ENCODE results near the gene GK. TPM values are rescaled to one million over a fixed set of nuclear protein-coding genes. Genes with fewer than 3 reads are reported as not detected.

GK gene
- polyA plus RNA-seq, result 133 TPM
- long read RNA-seq, donor 1, transcript GK-204 (19 exons, 2,063 nt), result major isoform, 14 of 20 reads
- long read RNA-seq, donor 1, partial matches to known transcripts, result 6 of 20 reads
- long read RNA-seq, donor 1, other reads (novel, unspliced or antisense), result 0 of 20 reads
- long read RNA-seq, donor 2, transcript GK-204 (19 exons, 2,063 nt), result major isoform, 31 of 98 reads
- long read RNA-seq, donor 2, transcript GK-203 (20 exons, 3,707 nt), result minor isoform, 5 of 98 reads
- long read RNA-seq, donor 2, partial matches to known transcripts, result 60 of 98 reads
- long read RNA-seq, donor 2, other reads (novel, unspliced or antisense), result 0 of 98 reads
- long read RNA-seq, donor 3, transcript GK-203 (20 exons, 3,707 nt), result minor isoform, 5 of 97 reads
- long read RNA-seq, donor 3, transcript GK-204 (19 exons, 2,063 nt), result major isoform, 33 of 97 reads
- long read RNA-seq, donor 3, partial matches to known transcripts, result 58 of 97 reads
- long read RNA-seq, donor 3, other reads (novel, unspliced or antisense), result 0 of 97 reads
- long read RNA-seq, donor 4, transcript GK-204 (19 exons, 2,063 nt), result major isoform, 6 of 25 reads
- long read RNA-seq, donor 4, partial matches to known transcripts, result 19 of 25 reads
- long read RNA-seq, donor 4, other reads (novel, unspliced or antisense), result 0 of 25 reads
- long read RNA-seq, donor 5, partial matches to known transcripts, result 0 of 4 reads
- long read RNA-seq, donor 5, other reads (novel, unspliced or antisense), result 0 of 4 reads
- long read RNA-seq, donor 6, transcript GK-204 (19 exons, 2,063 nt), result major isoform, 31 of 68 reads
- long read RNA-seq, donor 6, partial matches to known transcripts, result 36 of 68 reads
- long read RNA-seq, donor 6, other reads (novel, unspliced or antisense), result 0 of 68 reads
- long read RNA-seq, donor 7, partial matches to known transcripts, result 0 of 3 reads
- long read RNA-seq, donor 7, other reads (novel, unspliced or antisense), result 0 of 3 reads
- long read RNA-seq, donor 8, transcript GK-204 (19 exons, 2,063 nt), result major isoform, 37 of 94 reads
- long read RNA-seq, donor 8, partial matches to known transcripts, result 54 of 94 reads
- long read RNA-seq, donor 8, other reads (novel, unspliced or antisense), result 0 of 94 reads
- long read RNA-seq, donor 9, transcript GK-204 (19 exons, 2,063 nt), result major isoform, 16 of 46 reads
- long read RNA-seq, donor 9, partial matches to known transcripts, result 26 of 46 reads
- long read RNA-seq, donor 9, other reads (novel, unspliced or antisense), result 0 of 46 reads
- long read RNA-seq, donor 10, transcript GK-204 (19 exons, 2,063 nt), result major isoform, 33 of 84 reads
- long read RNA-seq, donor 10, transcript GK-203 (20 exons, 3,707 nt), result minor isoform, 11 of 84 reads
- long read RNA-seq, donor 10, partial matches to known transcripts, result 37 of 84 reads
- long read RNA-seq, donor 10, other reads (novel, unspliced or antisense), result 0 of 84 reads
- long read RNA-seq, donor 11, transcript GK-204 (19 exons, 2,063 nt), result major isoform, 20 of 40 reads
- long read RNA-seq, donor 11, transcript GK-203 (20 exons, 3,707 nt), result minor isoform, 5 of 40 reads
- long read RNA-seq, donor 11, partial matches to known transcripts, result 15 of 40 reads
- long read RNA-seq, donor 11, other reads (novel, unspliced or antisense), result 0 of 40 reads

DNA sequence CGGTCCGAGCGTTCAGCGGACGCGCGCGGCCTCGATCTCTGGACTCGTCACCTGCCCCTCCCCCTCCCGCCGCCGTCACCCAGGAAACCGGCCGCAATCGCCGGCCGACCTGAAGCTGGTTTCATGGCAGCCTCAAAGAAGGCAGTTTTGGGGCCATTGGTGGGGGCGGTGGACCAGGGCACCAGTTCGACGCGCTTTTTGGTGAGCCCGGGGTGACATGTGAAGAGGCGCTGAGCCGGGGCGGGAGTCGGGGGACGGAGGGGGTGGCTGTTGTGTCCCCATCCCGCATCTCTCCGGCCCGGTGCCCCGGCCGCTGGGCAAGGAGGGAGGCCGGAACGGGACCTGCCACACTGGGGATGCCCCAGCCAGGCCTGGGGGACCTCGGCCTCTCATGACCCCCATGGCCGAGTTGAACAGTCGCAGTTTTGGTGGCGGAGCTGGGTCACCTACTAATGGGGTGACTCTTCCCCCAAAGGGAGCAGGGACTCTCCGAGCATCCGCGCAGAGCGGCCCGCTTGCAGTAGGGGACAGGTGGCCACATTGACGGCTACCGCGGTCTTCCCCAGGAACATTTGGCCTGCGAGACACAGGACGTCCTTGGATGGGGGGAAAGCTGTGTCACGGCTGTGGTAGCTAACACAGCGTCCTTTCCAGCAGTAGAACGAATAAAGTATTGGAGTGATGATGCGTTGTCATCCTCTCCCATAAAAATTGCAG lies at the start of gene GK:
Gene GK, plus strand, starts transcription at position 9 of the 717 bp plus-strand sequence. Its CDS starts 115 bp downstream, at position 124.
- no CpG with 5 or more reads among the region's 53 CpGs for WGBS (ENCODE audit: insufficient coverage, low lambda C conversion rate)
- DNase-seq, result peak in 1 of 2 donors; percentile 39
- H3K27ac ChIP-seq (ENCODE audit: low read length), result peak within 1 kb of the TSS; percentile 99

DNA sequence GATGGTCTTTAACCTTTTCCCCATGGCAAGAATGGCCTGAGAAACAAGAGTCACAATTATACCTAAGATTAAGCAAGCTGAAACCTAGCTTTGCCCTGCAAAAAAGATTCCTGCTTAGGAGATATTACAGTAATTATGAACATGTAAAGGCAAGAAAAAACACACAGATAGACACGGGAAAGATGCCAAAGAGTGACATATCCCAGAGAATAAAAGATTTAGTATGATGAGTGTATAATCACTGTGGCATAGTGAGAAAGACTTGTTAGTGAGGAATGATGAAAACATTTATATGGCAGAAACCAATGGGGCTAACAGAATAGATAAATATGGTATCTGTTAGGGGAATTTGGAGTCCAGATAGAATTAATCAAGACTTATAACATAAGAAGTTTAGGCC lies 46.1 kb upstream of the GK start:
- no peaks in the 10 kb centered on the region for H3K4me1 ChIP-seq (ENCODE audit: control insufficient read depth, insufficient read depth, low read length)
- H3K27ac ChIP-seq (ENCODE audit: low read length), result no peak overlapping the region
- no peak for DNase-seq
- H3K27me3 ChIP-seq (ENCODE audit: control insufficient read depth, insufficient read depth, low read length), result no peaks in the 10 kb centered on the region
- WGBS (ENCODE audit: insufficient coverage, low lambda C conversion rate), result 100% methylated on average over 1 of the region's 1 CpG
- H3K9me3 ChIP-seq (ENCODE audit: control insufficient read depth, low read depth, low read length), result no peaks in the 10 kb centered on the region
- no peaks in the 10 kb centered on the region for H3K36me3 ChIP-seq (ENCODE audit: control insufficient read depth, insufficient read depth, low read length)
- no peak overlapping the region for H3K4me3 ChIP-seq (ENCODE audit: low read length)

More for the DNA sequence above, at the start of gene GK:
- Histone ChIP-seq H3K36me3 (ENCODE audit: control insufficient read depth, insufficient read depth, low read length) (no peaks in the 10 kb centered on the region), H3K4me3 (ENCODE audit: low read length) (peak within 1 kb of the TSS; percentile 84), H3K9me3 (ENCODE audit: control insufficient read depth, low read depth, low read length) (no peaks in the 10 kb centered on the region), H3K27me3 (ENCODE audit: control insufficient read depth, insufficient read depth, low read length) (no peaks in the 10 kb centered on the region), H3K4me1 (ENCODE audit: control insufficient read depth, insufficient read depth, low read length) (peaks cover 21% of the 10 kb centered on the region)

DNA sequence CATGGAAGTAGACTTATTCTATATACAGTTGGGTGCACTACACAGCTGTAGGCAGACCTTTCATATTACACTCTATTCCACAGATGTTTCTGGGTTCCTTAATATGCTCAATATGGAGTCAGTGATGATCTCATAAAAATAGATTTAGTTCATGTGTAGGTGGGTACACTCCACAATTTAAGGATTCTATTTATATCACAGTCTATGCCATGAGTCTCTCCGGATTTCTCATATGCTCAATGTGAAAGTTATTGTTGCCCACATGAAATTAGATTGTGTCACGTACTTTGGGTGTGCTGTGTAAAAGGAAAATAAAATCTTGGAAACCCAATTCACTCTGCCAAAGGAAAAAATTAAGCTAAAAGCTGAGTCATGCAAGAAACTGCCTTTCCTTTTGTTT lies 43.2 kb upstream of the GK start:
- no peak overlapping the region for H3K27ac ChIP-seq (ENCODE audit: low read length)
- no CpG with 5 or more reads among the region's 2 CpGs for WGBS (ENCODE audit: insufficient coverage, low lambda C conversion rate)
- no peaks in the 10 kb centered on the region for H3K27me3 ChIP-seq (ENCODE audit: control insufficient read depth, insufficient read depth, low read length)
- peaks cover 2% of the 10 kb centered on the region for H3K4me1 ChIP-seq (ENCODE audit: control insufficient read depth, insufficient read depth, low read length)
- H3K9me3 ChIP-seq (ENCODE audit: control insufficient read depth, low read depth, low read length), result no peaks in the 10 kb centered on the region
- H3K4me3 ChIP-seq (ENCODE audit: low read length), result no peak overlapping the region
- H3K36me3 ChIP-seq (ENCODE audit: control insufficient read depth, insufficient read depth, low read length), result no peaks in the 10 kb centered on the region
- no peak for DNase-seq

DNA sequence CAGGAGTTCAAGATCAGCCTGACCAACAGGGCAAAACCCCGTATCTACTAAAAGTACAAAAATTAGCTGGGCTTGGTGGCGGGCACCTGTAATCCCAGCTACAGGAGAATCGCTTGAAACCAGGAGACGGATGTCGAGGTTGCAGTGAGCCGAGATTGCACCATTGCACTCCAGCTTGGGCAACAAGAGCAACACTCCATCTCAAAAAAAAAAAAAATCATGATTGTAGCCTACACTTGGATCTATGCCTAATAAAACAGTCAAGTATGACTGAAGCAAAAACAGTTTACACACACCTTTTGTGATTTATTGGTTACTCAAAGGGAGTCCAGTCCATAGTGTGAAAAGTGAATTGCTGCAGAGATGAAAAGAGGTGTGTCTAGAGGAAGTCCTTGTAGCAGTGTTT lies 41.0 kb upstream of the GK start:
- Histone ChIP-seq H3K27ac (ENCODE audit: low read length) (no peak overlapping the region), H3K27me3 (ENCODE audit: control insufficient read depth, insufficient read depth, low read length) (no peaks in the 10 kb centered on the region), H3K4me3 (ENCODE audit: low read length) (no peak overlapping the region), H3K9me3 (ENCODE audit: control insufficient read depth, low read depth, low read length) (no peaks in the 10 kb centered on the region), H3K36me3 (ENCODE audit: control insufficient read depth, insufficient read depth, low read length) (no peaks in the 10 kb centered on the region), H3K4me1 (ENCODE audit: control insufficient read depth, insufficient read depth, low read length) (peaks cover 2% of the 10 kb centered on the region)
- DNase-seq, result peak; percentile 52 to 73
- no CpG with 5 or more reads among the region's 6 CpGs for WGBS (ENCODE audit: insufficient coverage, low lambda C conversion rate)

DNA sequence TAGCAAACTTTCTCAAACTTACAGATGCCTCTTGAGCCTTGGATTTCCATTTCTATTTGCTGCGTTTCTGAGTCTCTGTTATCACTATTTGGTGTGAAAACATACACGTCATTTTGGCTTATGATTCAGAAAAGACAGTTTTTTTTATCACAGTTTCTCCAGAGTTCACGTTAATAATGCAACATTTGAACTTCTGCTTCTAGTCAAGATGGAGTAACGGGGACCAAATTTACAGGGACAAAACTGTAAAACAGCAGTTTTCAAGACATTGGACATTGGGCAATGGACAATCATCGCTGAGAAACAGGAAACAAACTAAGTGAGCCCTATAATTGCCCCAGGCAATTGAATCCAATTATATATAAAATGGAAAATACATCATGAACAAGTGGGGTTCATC lies 39.5 kb upstream of the GK start:
- no CpG with 5 or more reads among the region's 5 CpGs for WGBS (ENCODE audit: insufficient coverage, low lambda C conversion rate)
- no peak overlapping the region for H3K27ac ChIP-seq (ENCODE audit: low read length)
- H3K9me3 ChIP-seq (ENCODE audit: control insufficient read depth, low read depth, low read length), result no peaks in the 10 kb centered on the region

DNA sequence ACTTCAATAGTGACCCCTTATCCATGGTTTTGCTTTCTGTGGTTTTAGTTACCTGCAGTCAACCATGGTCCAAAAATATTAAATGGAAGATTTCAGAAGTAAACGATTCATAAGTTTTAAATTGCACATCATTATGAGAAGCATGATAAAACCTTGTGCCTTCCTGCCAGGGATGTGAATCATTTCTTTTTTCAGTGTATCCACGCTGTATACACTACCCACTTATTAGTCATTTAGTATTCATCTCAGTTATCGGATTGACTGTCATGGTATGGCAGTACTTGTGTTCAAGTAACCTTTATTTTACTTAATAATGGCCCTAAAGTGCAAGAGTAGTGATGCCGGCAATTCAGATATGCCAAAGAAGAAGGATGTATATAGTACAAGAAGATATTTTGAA lies 38.0 kb upstream of the GK start:
- Histone ChIP-seq H3K4me3 (ENCODE audit: low read length) (no peak overlapping the region), H3K9me3 (ENCODE audit: control insufficient read depth, low read depth, low read length) (no peaks in the 10 kb centered on the region), H3K27me3 (ENCODE audit: control insufficient read depth, insufficient read depth, low read length) (no peaks in the 10 kb centered on the region), H3K27ac (ENCODE audit: low read length) (no peak overlapping the region), H3K36me3 (ENCODE audit: control insufficient read depth, insufficient read depth, low read length) (no peaks in the 10 kb centered on the region), H3K4me1 (ENCODE audit: control insufficient read depth, insufficient read depth, low read length) (peaks cover 2% of the 10 kb centered on the region)
- DNase-seq, result no peak
- WGBS (ENCODE audit: insufficient coverage, low lambda C conversion rate), result 100% methylated on average over 2 of the region's 4 CpGs

More for the DNA sequence above, 39.5 kb upstream of the GK start:
- Histone ChIP-seq H3K4me1 (ENCODE audit: control insufficient read depth, insufficient read depth, low read length) (peaks cover 2% of the 10 kb centered on the region), H3K27me3 (ENCODE audit: control insufficient read depth, insufficient read depth, low read length) (no peaks in the 10 kb centered on the region), H3K36me3 (ENCODE audit: control insufficient read depth, insufficient read depth, low read length) (no peaks in the 10 kb centered on the region), H3K4me3 (ENCODE audit: low read length) (no peak overlapping the region)
- no peak for DNase-seq

DNA sequence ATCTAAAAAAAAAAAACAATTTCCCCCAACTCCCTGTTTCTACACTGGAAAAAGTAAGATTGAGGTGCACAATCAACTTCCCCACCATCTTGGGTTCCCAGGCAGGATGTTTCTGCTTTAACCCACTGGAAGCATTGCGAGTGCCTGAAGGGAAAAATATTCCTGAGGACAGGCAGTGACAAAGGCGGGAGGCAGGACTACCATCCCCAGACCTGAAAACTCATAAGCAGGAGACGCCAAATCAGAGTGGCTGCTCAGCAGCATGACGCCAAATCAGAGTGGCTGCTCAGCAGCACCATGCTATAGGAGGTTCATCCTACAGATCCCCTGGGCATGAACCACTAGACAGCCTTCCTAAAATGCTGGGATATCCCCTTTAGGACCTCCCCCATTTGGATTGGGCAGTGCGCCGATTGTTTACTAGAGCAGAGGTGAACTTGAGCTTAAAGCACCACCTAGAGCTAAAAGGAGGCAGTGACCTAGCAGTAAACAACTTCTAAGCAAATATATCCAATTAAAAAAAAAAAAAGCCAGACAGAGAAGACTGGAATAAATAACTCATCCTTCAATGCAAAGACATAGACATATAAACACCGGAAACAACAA lies 35.0 kb upstream of the GK start:
- WGBS (ENCODE audit: insufficient coverage, low lambda C conversion rate), result no CpG with 5 or more reads among the region's 7 CpGs
- no peak for DNase-seq

DNA sequence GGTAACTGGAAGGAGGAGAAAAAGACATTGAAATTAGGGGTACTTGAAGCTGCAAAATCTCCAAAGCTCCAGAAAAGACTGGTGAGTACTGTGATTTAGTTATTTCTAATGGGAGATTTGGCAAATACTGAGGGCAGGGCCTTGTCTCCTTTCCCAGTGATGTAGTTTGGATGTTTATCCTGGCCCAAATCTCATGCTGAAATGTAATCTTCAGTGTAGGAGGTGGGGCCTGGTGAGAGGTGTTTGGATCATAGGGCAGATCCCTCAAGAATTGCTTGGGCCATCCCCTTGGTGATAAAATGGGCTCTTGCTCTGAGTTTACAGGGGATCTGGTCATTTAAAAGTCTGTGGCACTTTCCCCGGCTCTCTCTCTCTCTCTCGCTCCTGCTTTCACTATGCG lies 33.1 kb upstream of the GK start:
- Histone ChIP-seq H3K27ac (ENCODE audit: low read length) (no peak overlapping the region), H3K4me3 (ENCODE audit: low read length) (no peak overlapping the region), H3K9me3 (ENCODE audit: control insufficient read depth, low read depth, low read length) (peaks cover 3% of the 10 kb centered on the region), H3K27me3 (ENCODE audit: control insufficient read depth, insufficient read depth, low read length) (no peaks in the 10 kb centered on the region), H3K36me3 (ENCODE audit: control insufficient read depth, insufficient read depth, low read length) (no peaks in the 10 kb centered on the region), H3K4me1 (ENCODE audit: control insufficient read depth, insufficient read depth, low read length) (no peaks in the 10 kb centered on the region)
- no CpG with 5 or more reads among the region's 3 CpGs for WGBS (ENCODE audit: insufficient coverage, low lambda C conversion rate)
- no peak for DNase-seq

More for the DNA sequence above, 35.0 kb upstream of the GK start:
- no peak overlapping the region for H3K4me3 ChIP-seq (ENCODE audit: low read length)
- H3K9me3 ChIP-seq (ENCODE audit: control insufficient read depth, low read depth, low read length), result peaks cover 3% of the 10 kb centered on the region
- no peak overlapping the region for H3K27ac ChIP-seq (ENCODE audit: low read length)
- no peaks in the 10 kb centered on the region for H3K27me3 ChIP-seq (ENCODE audit: control insufficient read depth, insufficient read depth, low read length)
- H3K36me3 ChIP-seq (ENCODE audit: control insufficient read depth, insufficient read depth, low read length), result no peaks in the 10 kb centered on the region
- no peaks in the 10 kb centered on the region for H3K4me1 ChIP-seq (ENCODE audit: control insufficient read depth, insufficient read depth, low read length)
